ENCODE results near the gene PDE9A.

DNA sequence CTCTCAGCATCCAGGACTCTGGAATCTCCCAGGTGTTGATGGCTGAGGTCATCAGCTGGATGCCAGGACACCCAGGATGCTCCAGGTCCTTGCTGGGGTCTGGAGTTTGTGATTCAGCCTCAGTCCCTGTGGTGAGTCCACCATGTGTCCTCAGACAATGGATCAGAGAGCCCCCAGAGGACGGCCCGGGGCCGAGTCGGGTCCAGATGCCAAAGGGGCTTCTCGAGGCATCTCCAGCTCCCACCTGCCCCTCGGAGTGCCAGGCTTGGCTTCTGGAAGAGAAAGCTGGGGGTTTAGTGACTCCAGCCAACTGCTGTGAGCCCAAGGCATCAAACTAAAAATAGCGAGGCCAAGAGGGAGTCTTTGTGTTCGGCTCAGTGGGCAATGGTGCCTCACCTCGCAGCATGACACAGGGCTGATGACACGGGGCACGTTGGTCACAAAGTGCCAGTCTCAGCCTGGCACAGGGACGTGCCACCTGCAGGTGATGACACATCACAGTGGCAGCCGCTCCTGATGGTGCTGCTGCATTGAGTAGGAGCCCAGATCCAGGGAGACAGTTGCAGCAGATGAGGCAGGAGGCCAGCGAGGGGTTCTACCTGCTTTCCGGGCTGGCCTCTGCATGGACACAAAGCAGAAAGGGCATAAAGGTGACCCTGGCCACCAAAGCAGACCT lies 10.6 kb downstream of the PDE9A start:
- TF ChIP-seq, protein P1, sequence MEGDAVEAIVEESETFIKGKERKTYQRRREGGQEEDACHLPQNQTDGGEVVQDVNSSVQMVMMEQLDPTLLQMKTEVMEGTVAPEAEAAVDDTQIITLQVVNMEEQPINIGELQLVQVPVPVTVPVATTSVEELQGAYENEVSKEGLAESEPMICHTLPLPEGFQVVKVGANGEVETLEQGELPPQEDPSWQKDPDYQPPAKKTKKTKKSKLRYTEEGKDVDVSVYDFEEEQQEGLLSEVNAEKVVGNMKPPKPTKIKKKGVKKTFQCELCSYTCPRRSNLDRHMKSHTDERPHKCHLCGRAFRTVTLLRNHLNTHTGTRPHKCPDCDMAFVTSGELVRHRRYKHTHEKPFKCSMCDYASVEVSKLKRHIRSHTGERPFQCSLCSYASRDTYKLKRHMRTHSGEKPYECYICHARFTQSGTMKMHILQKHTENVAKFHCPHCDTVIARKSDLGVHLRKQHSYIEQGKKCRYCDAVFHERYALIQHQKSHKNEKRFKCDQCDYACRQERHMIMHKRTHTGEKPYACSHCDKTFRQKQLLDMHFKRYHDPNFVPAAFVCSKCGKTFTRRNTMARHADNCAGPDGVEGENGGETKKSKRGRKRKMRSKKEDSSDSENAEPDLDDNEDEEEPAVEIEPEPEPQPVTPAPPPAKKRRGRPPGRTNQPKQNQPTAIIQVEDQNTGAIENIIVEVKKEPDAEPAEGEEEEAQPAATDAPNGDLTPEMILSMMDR (conservative IDR thresholded peaks at IDR 0.05) = no peak
- no peak for TF ChIP-seq EZH2 (IDR thresholded peaks at IDR 0.05; ENCODE audit: low read depth)
